Measurements from ENCODE around the gene AK1. TPM values are rescaled to one million over a fixed set of nuclear protein-coding genes. Genes with fewer than 3 reads are reported as not detected.

The AK1 gene
- total RNA-seq, 1 experiment from 2014 or later, result 31.6 TPM

- no peak overlapping the region for H2BK120ac ChIP-seq (ENCODE audit: low read depth, low read length, poor library complexity, severe bottlenecking)
- DNase-seq, result no peak
- H3K79me1 ChIP-seq (ENCODE audit: insufficient read depth, low read depth, low read length, poor library complexity, severe bottlenecking), result no peaks in the 10 kb centered on the region
- Mint-ChIP-seq H3K27ac (no peak overlapping the region), H3K4me1 (peaks cover 4 to 12% of the 10 kb centered on the region in 2 experiments), H3K36me3 (ENCODE audit: insufficient read depth in 1 of 3, low read depth in 3 of 3) (peaks cover 2 to 6% (median 6%) of the 10 kb centered on the region in 3 experiments; a peak in 6 of 7 replicates), H3K27me3 (ENCODE audit: low read depth) (peaks cover 25% of the 10 kb centered on the region), H3K9me3 (no peaks in the 10 kb centered on the region; a peak in 1 of 5 replicates), H3K4me3 (no peak overlapping the region)
- no peak overlapping the region for H3K9ac ChIP-seq (ENCODE audit: extremely low read depth, insufficient read length, low read length)
- no peak overlapping the region for H3K56ac ChIP-seq (ENCODE audit: insufficient read length, low read depth, low read length)
- no CpG with 5 or more reads among the region's 8 CpGs for WGBS (ENCODE audit: extremely low coverage, insufficient read length, low lambda C conversion rate)
- no peak overlapping the region for H2AK5ac ChIP-seq (ENCODE audit: insufficient read length, low read length)
- H4K20me1 ChIP-seq (ENCODE audit: control insufficient read depth, insufficient read depth, insufficient read length), result no peaks in the 10 kb centered on the region
- no peaks in the 10 kb centered on the region for H3K9me3 ChIP-seq (ENCODE audit: control insufficient read depth, low read depth, low read length)
- no peak overlapping the region for H3K14ac ChIP-seq (ENCODE audit: insufficient read depth, low read length)
- no peak overlapping the region for H2BK5ac ChIP-seq (ENCODE audit: insufficient read length, low read length)
- H2BK20ac ChIP-seq (ENCODE audit: low read depth, low read length, poor library complexity, severe bottlenecking), result no peak overlapping the region
- H3K23me2 ChIP-seq (ENCODE audit: insufficient read length, low read depth, low read length, poor library complexity, severe bottlenecking), result peaks cover 12% of the 10 kb centered on the region
- no peak overlapping the region for H3K4me2 ChIP-seq (ENCODE audit: insufficient read depth, insufficient read length, low read length)
- no peak overlapping the region for H4K5ac ChIP-seq (ENCODE audit: insufficient read length, low read depth, low read length)
- no peak overlapping the region for H4K91ac ChIP-seq (ENCODE audit: insufficient read length, low read depth, low read length)
- peaks cover 2% of the 10 kb centered on the region; the same call in 1 of the 2 replicates for H3K4me1 ChIP-seq (ENCODE audit: insufficient read depth, low read length)
- H3K27ac ChIP-seq (ENCODE audit: insufficient read length, low read depth, low read length), result no peak overlapping the region
- H4K8ac ChIP-seq (replicated peaks; ENCODE audit: insufficient read length, low read depth, low read length), result no peak overlapping the region
- no peaks in the 10 kb centered on the region for H3K79me2 ChIP-seq (ENCODE audit: insufficient read depth, low read length)
- H3K27me3 ChIP-seq (ENCODE audit: insufficient read depth, low read length), result no peaks in the 10 kb centered on the region
- H3K23ac ChIP-seq (ENCODE audit: insufficient read length, low read depth, low read length), result no peak overlapping the region
- TF ChIP-seq, protein P1, sequence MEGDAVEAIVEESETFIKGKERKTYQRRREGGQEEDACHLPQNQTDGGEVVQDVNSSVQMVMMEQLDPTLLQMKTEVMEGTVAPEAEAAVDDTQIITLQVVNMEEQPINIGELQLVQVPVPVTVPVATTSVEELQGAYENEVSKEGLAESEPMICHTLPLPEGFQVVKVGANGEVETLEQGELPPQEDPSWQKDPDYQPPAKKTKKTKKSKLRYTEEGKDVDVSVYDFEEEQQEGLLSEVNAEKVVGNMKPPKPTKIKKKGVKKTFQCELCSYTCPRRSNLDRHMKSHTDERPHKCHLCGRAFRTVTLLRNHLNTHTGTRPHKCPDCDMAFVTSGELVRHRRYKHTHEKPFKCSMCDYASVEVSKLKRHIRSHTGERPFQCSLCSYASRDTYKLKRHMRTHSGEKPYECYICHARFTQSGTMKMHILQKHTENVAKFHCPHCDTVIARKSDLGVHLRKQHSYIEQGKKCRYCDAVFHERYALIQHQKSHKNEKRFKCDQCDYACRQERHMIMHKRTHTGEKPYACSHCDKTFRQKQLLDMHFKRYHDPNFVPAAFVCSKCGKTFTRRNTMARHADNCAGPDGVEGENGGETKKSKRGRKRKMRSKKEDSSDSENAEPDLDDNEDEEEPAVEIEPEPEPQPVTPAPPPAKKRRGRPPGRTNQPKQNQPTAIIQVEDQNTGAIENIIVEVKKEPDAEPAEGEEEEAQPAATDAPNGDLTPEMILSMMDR (conservative IDR thresholded peaks at IDR 0.05), result no peak
- H2BK12ac ChIP-seq (ENCODE audit: insufficient read length, low read depth, low read length), result no peak overlapping the region
- H2BK15ac ChIP-seq (ENCODE audit: low read depth, low read length), result no peak overlapping the region
- H3K4ac ChIP-seq (ENCODE audit: low read depth, low read length), result no peak overlapping the region
- no peak overlapping the region for H3K18ac ChIP-seq (ENCODE audit: insufficient read length, low read depth, low read length)
- no peak overlapping the region for H3T11ph ChIP-seq (ENCODE audit: low read length)
- no peak overlapping the region for H2AFZ ChIP-seq (ENCODE audit: low read length)
These were observed 46.3 kb upstream of the AK1 start for GRCh38 chr9:127923771-127924170.

Measured in H9 (cell line).